Measurements from ENCODE around the gene IL13RA1. TPM values are rescaled to one million over a fixed set of nuclear protein-coding genes. Genes with fewer than 3 reads are reported as not detected.

The IL13RA1 gene
- total RNA-seq, 2 donors from 2014 or later = 52.8 to 119 TPM

GRCh38 chrX:118764122-118764521, 36.7 kb downstream of the IL13RA1 start:
- no peak overlapping the region for H3K9ac ChIP-seq (ENCODE audit: low read depth in 2 of 2, low read length in 2 of 2)
- H3K27me3 ChIP-seq = no peaks in the 10 kb centered on the region
- no peaks in the 10 kb centered on the region for H3K9me3 ChIP-seq
- no peak for TF ChIP-seq CTCF (IDR thresholded peaks at IDR 0.05)
- no peaks in the 10 kb centered on the region for H3K4me1 ChIP-seq
- intact Hi-C loops (cut with DNase I) = no loop called here
- H3K4me3 ChIP-seq = no peak overlapping the region
- DNase-seq = no peak
- H3K36me3 ChIP-seq = no peaks in the 10 kb centered on the region
- H3K27ac ChIP-seq = no peak overlapping the region

- Histone ChIP-seq H3K9ac (ENCODE audit: low read depth in 2 of 2, low read length in 2 of 2) (no peak overlapping the region), H3K4me1 (no peaks in the 10 kb centered on the region), H3K4me3 (no peak overlapping the region), H3K9me3 (no peaks in the 10 kb centered on the region), H3K36me3 (no peaks in the 10 kb centered on the region), H3K27me3 (no peaks in the 10 kb centered on the region), H3K27ac (no peak overlapping the region)
- DNase-seq = no peak
- TF ChIP-seq CTCF (IDR thresholded peaks at IDR 0.05) = no peak
- intact Hi-C loops (cut with DNase I) = no loop called here
These were observed 42.8 kb downstream of the IL13RA1 start for GRCh38 chrX:118770133-118770760.

GRCh38 chrX:118772051-118772450, 44.6 kb downstream of the IL13RA1 start:
- Histone ChIP-seq H3K36me3 (no peaks in the 10 kb centered on the region), H3K4me3 (no peak overlapping the region), H3K9me3 (no peaks in the 10 kb centered on the region), H3K27me3 (no peaks in the 10 kb centered on the region), H3K27ac (no peak overlapping the region), H3K9ac (ENCODE audit: low read depth in 2 of 2, low read length in 2 of 2) (no peak overlapping the region), H3K4me1 (no peaks in the 10 kb centered on the region)
- intact Hi-C loops (cut with DNase I) = no loop called here
- DNase-seq = no peak
- TF ChIP-seq CTCF (IDR thresholded peaks at IDR 0.05) = no peak

GRCh38 chrX:118773782-118774181, 46.4 kb downstream of the IL13RA1 start:
- Histone ChIP-seq H3K9me3 (no peaks in the 10 kb centered on the region), H3K4me1 (no peaks in the 10 kb centered on the region), H3K27me3 (no peaks in the 10 kb centered on the region), H3K27ac (peak overlapping the region; percentile 27), H3K36me3 (no peaks in the 10 kb centered on the region), H3K9ac (ENCODE audit: low read depth in 2 of 2, low read length in 2 of 2) (no peak overlapping the region), H3K4me3 (no peak overlapping the region)
- intact Hi-C loops (cut with DNase I) = no loop called here
- no peak for TF ChIP-seq CTCF (IDR thresholded peaks at IDR 0.05)
- DNase-seq = peak; percentile 52

GRCh38 chrX:118779581-118779980, 52.2 kb downstream of the IL13RA1 start:
- Histone ChIP-seq H3K36me3 (no peaks in the 10 kb centered on the region), H3K4me3 (no peak overlapping the region), H3K27ac (no peak overlapping the region), H3K9me3 (no peaks in the 10 kb centered on the region), H3K9ac (ENCODE audit: low read depth in 2 of 2, low read length in 2 of 2) (no peak overlapping the region), H3K27me3 (no peaks in the 10 kb centered on the region), H3K4me1 (no peaks in the 10 kb centered on the region)
- no peak for DNase-seq
- peak; percentile 1 for TF ChIP-seq CTCF (IDR thresholded peaks at IDR 0.05)
- intact Hi-C loops (cut with DNase I) = no loop called here

All from colonic mucosa (tissue), 4 donors.